ENCODE results near the gene GRB10.

The GRB10 gene

DNA sequence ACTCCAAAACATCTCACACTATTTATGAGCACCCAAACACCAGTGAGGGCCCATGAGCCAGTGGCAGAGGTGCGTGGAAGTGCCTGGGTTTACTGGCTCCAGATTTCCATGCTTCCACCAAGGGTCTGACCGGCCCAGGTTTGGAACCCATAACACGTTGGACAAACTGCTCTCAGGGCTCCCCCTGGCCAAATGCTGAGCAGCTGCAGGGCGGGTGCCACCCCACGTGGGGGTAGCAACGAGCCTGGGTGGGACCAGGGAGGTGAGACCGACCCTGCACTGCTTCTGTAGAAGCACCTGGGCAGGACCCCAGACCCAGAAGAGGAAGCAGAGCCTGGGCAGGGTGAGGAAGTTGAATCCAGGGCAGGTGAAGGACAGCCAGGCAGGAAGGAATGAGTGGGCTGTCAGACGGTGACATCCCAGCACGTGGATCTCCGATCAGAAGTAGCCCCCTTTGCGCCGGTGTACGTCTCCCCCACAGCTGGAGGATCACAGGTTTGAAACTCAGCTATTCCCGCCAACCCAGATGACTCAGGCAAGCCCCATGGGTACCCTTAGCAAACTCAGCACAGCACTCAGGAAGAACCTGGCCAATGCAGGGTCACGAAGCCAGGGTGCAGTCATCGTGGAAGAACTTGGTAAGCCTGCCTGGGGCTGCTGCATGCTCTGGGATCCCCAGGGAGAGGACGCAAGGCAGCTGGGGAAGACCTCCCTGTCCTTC is 117.1 kb downstream of the GRB10 start:
- peak; percentile 65 for DNase-seq

DNA sequence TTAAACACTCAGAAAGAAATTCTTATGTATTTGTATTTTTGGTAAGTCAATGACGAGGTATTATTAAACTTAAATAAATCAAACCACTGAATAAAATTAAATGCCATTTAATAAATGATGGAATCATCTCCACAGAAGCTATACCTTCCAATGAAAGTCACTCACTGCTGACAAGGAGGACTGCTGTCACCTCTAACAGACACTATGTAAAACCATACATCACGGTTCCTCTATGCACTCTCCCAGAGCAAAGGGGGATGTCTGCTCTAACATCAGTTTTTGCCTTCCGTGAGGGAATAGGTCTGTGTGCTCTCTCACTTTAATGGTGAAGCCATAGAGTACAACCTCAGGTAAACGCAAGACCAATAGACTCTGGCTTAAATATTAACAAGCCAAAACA is 117.8 kb downstream of the GRB10 start:
- DNase-seq: no peak

DNA sequence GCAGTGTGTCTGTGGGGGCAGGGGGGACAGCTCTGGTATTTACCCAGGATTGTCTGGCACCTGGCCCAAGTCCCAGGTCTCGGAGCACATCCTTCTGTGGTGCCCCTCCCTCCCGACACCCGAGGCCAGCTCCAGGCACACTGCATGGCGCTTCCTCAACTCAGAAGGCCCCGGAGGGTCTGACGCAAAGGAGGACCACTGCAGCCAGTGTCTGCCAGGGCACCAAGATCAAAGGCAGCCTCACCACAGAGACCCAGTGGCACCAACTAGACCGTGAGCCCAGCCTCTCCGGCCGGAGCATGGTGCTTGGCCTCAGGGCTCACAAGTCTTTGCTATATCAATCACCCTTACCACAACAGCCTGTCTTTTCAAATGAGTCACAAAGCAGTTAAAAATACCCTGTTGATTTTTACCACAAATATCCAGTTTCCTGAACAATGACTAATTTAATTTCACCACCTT is 118.2 kb downstream of the GRB10 start:
- DNase-seq: peak; percentile 74

DNA sequence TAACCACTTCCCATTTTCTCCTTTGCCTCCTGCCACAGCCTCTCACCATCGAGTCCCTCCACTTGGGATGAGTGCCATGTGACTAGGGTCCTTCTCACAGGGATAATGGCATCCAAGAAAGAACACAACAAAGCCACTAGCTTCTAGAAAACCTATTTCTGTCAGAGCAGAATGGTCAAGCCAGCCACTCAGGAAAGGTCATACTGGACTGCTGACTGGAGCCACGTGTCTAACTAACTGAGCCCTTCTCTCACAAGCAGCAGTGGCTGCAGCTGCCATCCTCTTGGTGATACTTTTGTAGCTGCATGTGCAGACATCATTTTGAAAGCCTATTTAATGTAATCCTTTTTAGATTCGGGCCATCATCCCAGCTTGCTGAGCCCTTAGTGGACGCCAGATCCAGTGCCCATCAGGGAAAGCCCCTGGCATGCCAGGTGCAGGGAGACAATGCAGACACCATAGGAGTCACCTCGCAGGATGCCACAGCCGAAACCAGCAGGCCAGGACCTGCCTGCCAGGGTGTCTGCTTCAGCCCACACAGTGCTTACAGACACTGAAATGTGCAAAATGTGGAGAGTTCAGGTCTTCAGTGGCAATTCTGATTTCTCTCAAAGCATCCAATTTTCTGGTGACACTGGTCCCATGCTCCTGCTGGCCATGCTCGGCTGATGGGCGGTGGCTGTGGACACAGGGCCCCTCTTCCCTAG is 119.1 kb downstream of the GRB10 start:
- no peak for DNase-seq

DNA sequence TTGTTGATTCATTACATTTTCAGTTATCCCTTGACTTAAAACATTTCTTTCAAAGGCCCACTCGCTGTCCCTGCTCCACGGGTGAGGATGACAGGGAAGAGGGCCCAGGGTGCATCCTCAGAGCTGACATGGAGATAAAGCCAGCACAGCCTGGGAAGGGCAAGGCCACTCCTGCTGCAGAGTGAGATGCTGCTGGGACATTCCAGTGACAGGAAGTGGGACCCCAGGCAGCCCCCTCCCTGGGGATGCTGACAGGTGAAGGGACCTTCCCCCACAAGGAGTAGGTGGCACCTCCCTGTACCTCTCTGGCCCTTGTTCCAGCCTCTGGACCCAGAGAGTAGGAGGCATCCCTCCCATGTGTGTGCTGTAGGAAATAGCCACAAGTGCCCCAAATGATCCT is 119.7 kb downstream of the GRB10 start:
- DNase-seq: no peak

DNA sequence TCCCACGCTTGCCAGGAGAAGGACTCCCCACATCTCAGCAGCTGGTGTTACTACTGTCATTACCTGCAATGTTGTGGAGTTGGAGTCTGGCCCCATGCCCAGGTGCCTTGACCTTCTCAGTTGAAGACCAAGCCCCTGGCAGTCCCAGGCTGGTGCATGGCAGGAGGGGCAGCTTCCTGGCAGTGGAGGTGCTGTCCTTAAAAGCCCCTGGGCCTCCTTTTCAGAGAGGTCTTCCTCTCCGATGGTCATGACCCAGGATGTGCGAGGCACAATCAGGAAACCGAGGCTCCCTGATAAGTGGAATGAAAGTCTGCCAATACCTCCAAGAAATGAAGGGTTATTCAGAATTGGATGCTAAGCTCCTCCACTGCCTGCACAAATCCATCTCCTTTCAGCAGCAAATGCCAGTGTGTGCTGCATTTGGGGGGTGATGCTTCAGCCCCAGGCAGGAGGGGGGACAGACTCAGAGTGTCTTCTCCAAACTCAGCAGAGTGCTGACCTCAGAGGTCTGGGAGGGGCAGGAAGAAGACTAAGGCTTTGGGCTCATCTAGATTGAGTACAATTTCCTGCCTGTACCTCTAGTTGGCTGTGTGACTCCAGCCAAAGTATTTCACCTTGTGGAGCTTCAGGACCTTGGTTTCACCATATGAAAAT is 120.5 kb downstream of the GRB10 start:
- DNase-seq: no peak

DNA sequence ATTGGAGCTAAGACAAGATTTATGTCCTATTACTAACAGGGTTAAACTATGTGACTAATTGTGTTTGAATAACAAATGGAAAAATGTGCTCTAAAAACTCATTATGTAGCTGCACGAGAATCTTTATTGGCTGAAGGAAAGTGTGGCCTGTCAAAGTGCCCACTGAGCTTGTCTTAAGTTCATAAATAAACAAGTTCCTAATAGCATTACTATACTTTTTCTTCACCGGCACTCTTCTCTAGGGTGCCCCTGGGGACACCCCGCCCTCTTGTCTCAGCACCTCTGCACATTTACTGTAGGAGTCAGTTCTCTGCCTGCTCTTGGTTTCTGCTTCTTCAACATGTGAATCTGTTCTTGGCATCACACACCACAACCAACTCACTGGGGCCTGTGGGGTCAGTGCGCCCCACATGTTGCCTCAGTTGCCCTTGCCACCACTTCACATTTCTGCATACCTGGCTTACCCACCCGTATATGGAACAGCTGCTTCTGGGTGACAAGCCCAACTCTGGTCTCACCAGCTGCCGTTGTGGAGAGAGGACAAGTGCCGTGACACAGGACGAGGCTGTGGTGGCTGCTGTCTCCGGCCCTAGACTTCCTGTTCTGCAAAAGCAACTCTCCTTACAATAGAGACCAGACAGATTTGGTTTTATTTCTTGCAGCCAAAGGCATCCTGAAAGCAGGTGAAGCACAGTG is 121.2 kb downstream of the GRB10 start:
- DNase-seq: no peak

DNA sequence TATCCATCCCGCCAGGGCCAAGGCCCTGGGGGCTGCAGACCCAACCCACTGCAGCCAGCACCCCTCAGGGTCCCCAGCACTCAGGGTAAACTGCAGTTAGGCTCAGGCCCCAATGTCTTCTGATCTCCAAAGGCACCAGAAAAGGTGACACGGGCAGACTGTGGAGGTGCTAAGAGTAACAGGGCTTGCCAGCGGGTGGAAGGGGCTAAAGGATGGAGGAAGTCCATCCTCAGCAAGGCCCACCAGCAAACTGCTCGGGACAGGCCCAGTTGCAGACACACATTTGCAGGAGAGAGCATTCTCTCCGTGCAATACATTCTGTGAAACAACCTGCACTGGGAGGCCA is 121.9 kb downstream of the GRB10 start:
- DNase-seq: no peak

DNA sequence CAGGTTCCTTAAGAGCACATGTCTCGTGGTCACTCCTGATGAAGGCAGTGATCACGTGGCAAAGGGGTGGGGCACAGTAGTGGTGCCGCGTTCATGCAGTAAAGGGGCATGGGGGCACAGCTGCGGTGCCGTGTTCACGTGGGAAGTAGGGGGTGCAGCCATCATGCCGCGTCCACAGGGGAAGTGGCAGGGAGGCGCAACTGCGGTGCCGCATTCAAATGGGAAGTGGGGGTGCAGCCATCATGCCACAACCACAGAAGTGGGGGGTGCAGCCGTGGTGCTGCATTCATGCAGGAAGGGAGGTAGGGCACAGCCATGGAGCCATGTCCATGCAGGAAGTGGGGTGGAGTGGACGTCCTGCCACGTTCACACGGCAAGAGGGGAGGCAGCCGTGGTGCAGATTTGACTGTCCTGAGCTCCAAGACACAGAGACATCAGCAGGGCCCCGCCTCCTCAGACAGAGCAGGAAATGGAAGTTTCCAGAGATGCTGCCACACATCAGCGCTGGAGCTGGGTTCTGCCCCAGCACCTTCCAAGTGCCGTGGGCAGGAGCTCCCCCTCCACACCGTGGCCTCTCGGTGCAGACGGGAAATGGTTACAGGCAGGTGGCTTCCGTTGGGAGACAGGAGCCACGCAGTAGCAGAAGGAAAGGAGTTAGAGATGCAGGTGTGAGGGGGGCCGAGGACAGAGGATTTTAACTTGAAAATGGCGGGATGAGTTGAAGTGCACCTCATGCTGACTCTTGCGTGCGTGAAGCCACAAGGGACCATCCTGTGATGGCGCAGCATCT is 122.5 kb downstream of the GRB10 start:
- DNase-seq: no peak

DNA sequence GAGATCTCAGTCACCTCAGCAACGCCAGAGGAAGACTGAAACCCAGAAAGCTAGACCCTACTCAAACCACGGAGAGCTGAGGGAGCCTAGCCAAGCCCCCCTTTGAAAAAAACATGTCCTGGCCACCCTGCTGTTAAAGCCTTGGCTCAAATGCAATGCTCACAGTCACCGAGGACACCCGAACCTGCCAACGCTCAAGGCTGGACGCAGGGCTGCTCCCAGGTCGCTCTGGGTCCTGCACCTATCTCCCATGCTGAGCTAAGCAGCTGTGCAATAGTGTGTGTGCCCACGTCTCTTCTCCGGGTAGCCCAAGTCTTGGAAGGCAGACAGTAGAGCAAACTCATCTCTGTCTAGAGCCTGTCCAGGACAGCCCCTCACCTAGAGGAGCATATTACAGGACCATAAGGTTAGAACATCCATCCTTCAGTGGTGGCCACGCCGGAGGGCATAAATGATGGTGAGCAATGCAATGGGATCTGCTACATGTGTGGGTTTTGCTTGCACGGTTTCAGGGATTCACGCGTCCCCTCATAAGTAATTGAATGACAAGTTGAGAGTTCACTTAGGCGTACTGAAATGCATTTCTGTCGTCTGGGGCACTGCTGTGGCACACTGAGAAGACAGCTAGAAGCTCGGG is 123.2 kb downstream of the GRB10 start:
- no peak for DNase-seq

DNA sequence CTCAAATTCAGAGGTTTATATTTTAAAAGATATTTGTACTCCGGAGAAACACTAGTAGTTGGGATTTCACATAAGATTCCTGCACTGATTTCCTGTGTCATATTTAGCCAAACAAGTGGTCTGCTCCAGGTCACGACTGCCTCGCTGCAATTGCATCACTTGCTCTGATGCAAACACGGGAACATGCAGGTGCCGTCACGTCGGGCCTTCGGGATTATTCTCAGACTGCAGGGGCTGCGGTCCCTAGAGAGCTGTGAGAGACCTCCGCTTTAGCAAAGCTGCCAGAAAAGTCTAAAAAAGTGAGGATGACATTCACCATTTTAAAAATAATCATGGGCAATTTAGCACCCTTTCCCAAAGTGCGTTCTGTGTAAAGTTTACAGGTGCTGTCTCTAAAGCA is 124.0 kb downstream of the GRB10 start:
- no peak for DNase-seq

DNA sequence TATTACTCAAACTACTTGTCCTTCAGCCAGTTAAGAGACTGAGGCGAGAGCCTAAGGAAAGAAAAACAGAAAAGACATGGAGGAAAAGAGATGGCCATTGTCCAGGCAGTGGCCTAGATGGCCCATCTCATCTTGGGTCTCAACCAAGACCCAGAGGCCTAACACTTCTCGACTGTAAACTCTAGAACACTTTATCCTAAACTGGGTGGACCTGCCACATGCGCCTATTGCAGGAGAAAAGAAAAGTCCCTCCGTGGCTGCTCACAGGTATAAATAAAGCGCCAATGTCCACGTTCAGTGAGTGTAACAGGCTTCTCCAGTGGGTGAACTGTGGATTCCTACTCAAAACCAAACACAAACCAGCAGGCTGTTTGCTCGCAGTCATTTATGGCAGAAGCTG is 124.8 kb downstream of the GRB10 start:
- DNase-seq: no peak

DNA sequence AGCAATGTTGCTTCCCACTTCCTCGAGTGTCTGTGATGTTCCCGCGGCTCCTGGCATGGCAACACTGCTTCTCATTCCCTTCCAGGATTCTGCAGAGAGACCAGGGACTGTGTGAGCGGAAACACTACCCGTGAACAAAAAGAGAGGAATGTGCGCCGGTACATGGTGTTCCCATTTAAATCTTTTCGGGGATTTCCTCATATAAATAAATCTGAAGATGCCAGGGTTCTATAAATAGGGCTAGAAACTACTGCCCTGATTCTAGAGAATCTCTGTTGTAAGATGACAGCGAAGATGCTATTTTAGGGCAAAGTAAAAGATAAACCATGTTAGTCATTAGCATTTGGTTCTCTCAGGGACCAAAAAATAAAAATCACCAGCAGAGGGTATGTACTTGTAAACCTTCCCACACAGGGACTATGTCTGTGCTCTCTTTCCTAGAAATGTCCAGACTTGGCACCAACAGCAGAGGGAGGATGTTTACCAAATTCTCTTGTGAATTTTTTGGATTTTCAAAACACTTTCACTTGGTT is 125.3 kb downstream of the GRB10 start:
- DNase-seq: peak; percentile 21

DNA sequence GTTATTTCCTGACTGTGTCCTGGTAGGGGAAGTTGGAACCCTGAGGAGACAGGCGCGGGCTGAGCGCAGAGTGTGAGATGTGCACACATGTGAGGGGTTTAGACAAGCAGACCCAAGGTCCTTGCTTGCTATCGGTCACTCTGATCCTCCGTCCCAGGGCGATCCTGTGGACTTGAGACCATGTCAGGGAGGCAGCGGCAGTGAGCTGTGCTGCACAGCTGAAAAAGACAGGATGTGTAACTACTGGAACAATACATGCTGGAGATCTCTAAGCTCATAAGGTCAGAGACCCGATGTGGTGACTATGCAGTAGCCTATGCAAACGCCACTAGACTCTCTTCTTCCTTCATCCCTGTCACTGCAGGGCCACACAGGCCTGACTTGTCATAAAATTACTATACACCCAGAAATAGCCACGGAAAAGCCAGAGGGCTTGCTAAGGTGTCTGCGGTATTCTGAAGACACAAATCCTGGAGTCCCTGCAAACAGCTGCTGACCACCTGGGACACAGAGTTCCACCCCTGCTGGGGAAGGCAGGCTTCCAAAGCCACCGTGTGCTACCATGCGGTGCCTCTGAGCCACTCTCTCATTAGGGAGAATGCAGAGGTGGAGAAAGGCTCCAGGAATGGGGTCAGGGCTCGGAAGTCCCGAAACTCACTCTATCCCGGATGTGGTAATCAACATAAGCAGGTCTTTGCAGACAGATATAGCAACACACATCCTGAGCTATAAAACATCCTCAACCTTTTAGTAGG is 126.4 kb downstream of the GRB10 start:
- DNase-seq: no peak

DNA sequence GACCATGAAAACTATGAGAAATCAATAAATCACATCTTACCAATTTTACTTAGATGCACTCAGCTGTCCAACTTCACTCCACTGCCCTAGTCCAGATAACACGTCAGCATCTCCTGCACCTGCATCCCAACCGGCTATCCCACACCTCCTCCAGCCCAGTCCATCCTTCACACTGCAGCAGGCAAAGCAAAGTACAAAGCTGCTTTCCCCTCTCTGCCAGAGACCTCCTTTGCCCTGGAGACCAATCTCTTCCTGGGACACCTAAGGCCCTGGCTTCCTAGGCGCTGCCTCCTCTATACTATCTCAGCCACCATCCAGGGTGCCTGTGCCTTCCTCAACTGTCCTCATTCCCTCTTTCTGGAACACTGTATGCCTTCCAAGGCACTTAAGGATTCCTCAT is 127.2 kb downstream of the GRB10 start:
- DNase-seq: no peak

DNA sequence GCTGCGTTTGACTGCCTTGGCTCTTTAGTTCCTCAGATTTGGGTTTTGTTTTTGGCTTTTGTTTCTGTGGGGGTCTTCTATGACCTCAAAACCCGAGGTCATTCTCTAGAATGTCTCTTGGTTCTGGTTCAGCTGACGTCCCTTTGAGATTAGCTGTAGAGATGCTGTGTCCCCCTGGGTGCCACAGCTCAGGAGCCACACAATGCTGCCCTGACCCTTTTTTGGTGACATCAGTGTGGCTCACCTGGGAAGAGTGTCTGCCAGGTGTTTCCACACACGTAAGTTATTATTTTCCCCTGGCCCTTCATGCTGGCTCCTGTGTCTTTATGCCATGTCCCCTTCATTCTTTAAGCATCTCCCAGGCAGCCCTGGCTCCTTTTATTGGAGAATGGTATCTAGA is 127.7 kb downstream of the GRB10 start:
- DNase-seq: no peak

DNA sequence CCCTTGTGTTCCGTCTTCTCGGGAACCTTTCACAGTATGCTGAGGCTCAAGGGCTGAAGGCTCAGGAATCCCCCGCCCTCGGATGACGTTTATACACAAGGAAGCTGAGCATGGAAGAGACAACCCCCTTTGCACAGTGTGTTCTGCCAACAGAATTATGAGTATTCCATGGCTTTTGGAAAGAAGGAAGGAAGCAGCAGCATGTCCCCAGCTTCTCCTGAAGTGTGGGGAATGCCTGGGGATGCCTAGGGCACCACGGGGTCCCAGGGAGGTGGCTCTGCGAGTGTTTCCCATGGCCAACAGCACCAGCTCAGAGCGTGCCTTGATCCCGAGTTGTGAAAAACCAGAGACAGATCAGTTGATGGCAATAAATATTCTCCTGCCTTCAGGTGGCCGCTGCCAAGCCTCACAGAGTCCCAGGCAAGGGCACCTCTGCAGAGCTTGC is 128.7 kb downstream of the GRB10 start:
- DNase-seq: peak; percentile 30

DNA sequence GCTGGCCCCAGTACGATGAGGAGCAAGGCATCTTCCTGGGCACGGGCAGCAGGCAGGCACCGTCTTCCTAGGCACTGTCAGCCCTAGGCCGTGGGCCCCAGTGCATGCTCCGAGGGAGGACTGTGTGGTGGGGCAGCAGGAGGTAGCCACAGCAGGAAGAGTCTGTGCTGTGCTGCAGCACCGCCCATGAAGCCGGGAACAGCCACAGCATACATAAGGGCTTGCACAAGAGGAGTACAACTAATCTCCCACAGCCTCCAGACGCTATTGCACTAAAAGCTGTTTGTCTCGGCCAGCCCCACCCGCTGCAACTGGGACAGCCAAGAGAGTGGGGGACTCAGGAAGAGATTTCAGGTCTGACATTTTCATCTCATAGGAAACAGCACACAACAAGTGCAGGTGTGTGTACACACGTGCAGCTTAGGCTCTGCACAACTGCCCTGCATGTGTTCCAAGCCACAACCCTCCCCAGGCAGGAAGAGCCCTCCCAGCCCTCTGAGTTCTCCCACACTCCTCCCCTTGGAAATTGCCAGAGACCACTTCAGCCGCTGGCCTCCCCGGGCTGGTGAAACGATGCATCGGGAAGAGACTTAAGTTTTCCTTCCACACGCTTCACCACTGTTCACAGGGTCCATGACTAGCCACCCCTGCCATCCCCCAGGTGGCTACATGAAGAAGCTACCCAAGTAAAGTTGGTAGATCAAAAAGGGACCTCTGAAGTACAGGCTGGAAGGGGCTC is 129.4 kb downstream of the GRB10 start:
- peak; percentile 14 for DNase-seq

DNA sequence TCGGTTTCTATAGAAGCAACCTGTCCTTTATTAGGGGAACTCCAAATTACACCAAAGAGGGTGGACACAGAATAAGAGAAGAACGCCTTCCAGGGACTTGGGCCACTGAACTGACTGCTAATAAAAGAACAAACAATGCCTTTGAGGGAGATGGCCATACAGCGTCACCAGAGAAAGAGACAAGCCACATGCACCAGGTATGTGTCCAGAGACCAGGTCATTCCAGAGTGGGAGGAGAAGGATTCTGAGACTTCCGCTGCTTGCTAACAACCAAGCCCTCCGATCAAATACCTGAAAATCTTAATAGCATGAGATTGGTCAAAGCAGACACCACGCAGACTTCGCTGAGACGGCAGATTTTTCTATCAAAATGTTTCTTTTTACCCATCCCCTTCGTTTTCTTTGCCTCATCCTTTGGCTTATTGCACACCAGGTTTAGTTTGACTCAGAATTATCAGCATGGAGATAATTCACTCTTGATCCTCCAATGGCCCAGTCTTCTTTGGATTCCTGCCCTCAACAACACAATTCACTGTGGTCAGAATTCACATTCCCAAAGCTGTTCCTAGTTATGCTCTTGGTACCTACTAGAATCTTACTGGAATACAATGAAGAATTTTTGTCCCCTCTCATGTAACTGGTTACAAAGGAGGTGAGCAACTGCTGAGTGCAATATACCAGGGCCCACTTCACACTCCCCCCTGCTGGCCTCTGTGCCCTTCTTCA is 130.1 kb downstream of the GRB10 start:
- no peak for DNase-seq

Measured in fibroblast of skin of right biceps (primary cell).